ENCODE results near the gene GEMIN7. TPM values are rescaled to one million over a fixed set of nuclear protein-coding genes. Genes with fewer than 3 reads are reported as not detected.

Gene GEMIN7
- total RNA-seq, 1 donor from 2014 or later: 39.4 TPM

DNA sequence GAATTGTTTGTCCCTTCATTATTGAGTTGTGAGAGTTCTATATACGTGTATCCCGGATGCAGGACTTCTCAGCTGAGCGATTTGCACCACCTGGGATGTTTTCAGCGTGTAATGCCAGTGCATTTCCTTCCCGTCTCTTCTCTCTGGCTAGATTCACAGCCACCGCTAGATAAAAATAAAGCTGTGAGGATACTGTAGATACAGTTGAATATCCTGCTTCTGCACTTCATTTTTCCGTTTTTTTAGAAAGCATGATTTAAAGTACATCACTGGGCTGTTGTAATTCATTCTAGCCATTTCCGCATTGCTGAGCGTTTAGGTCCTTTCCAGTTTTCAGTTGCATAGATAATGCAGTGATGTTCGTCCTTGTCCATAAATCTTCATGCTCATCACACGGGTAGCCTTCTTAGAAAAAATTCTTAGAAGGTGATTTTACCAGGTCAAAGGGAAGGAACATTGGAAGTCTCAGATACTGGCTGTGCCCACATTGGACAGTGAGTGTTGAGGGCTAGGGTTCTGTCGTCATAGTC, 28.6 kb downstream of the GEMIN7 start:
- Mint-ChIP-seq H3K9me3 (ENCODE audit: low read depth) (no peaks in the 10 kb centered on the region), H3K36me3 (ENCODE audit: insufficient read depth) (no peaks in the 10 kb centered on the region), H3K27me3 (no peaks in the 10 kb centered on the region), H3K4me1 (ENCODE audit: low read depth) (peaks cover 34% of the 10 kb centered on the region), H3K4me3 (ENCODE audit: low read depth) (no peak overlapping the region), H3K27ac (no peak overlapping the region)
- DNase-seq (ENCODE audit: low spot score, unreplicated experiment): no peak
- TF ChIP-seq CTCF (IDR thresholded peaks at IDR 0.05; ENCODE audit: unreplicated experiment): no peak

DNA sequence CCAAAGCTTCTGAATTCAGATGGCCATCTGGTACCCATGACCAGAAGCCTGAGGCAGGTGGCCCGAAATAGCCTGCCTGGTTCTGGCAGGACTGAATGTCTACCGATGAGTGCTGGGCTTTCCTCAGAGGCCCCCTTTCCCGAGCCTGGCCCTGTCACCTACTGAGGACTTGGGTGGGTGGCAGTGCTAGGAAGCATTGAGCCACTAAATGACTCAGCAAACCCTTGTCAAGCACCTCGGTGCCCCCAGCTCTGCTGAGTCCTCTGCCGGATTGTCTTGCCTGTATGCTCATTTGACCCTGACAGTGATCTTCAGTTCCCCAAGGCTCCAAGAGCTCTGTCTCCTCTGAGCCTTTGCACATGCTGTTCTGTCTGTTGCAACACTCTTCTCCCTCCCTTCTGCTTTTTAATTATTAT, 31.8 kb downstream of the GEMIN7 start:
- DNase-seq (ENCODE audit: low spot score, unreplicated experiment): no peak
- Mint-ChIP-seq H3K36me3 (ENCODE audit: insufficient read depth) (no peaks in the 10 kb centered on the region), H3K4me3 (ENCODE audit: low read depth) (no peak overlapping the region), H3K9me3 (ENCODE audit: low read depth) (no peaks in the 10 kb centered on the region), H3K4me1 (ENCODE audit: low read depth) (peaks cover 30% of the 10 kb centered on the region), H3K27me3 (no peaks in the 10 kb centered on the region), H3K27ac (no peak overlapping the region)
- no peak for TF ChIP-seq CTCF (IDR thresholded peaks at IDR 0.05; ENCODE audit: unreplicated experiment)

GRCh38 chr19:45112111-45112827, 33.2 kb downstream of the GEMIN7 start:
- Mint-ChIP-seq H3K27me3 (no peaks in the 10 kb centered on the region), H3K9me3 (ENCODE audit: low read depth) (no peaks in the 10 kb centered on the region), H3K4me1 (ENCODE audit: low read depth) (peaks cover 33% of the 10 kb centered on the region), H3K4me3 (ENCODE audit: low read depth) (no peak overlapping the region), H3K36me3 (ENCODE audit: insufficient read depth) (no peaks in the 10 kb centered on the region), H3K27ac (peak overlapping the region; percentile 69)
- TF ChIP-seq CTCF (IDR thresholded peaks at IDR 0.05; ENCODE audit: unreplicated experiment): no peak
- no peak for DNase-seq (ENCODE audit: low spot score, unreplicated experiment)

DNA sequence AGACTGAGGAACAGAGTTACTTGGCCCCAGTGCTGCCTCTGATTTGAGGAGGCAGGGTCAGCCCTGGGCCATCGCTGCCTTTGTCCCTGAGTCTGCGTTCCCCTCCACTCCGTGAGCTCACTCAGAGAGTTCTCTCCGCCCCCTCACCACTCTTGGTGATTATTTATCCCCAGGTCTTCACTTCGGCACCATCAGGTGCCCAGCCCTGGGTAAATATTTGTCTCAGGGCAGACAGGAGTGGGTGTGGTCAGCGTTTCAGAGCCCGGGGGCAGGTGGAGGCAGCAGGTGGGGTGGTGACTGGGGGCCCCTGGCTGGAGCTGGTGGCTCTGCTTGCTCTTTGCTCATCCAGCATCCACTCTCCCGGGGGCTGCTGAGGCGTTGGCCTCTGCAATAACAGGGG, 34.6 kb downstream of the GEMIN7 start:
- Mint-ChIP-seq H3K27me3 (no peaks in the 10 kb centered on the region), H3K9me3 (ENCODE audit: low read depth) (no peaks in the 10 kb centered on the region), H3K27ac (peak overlapping the region; percentile 96), H3K4me3 (ENCODE audit: low read depth) (peak overlapping the region; percentile 31), H3K4me1 (ENCODE audit: low read depth) (peaks cover 33% of the 10 kb centered on the region), H3K36me3 (ENCODE audit: insufficient read depth) (no peaks in the 10 kb centered on the region)
- no peak for DNase-seq (ENCODE audit: low spot score, unreplicated experiment)
- TF ChIP-seq CTCF (IDR thresholded peaks at IDR 0.05; ENCODE audit: unreplicated experiment): no peak

- TF ChIP-seq CTCF (IDR thresholded peaks at IDR 0.05; ENCODE audit: unreplicated experiment): no peak
- Mint-ChIP-seq H3K27me3 (no peaks in the 10 kb centered on the region), H3K36me3 (ENCODE audit: insufficient read depth) (no peaks in the 10 kb centered on the region), H3K27ac (peak overlapping the region; percentile 96), H3K9me3 (ENCODE audit: low read depth) (no peaks in the 10 kb centered on the region), H3K4me1 (ENCODE audit: low read depth) (peaks cover 33% of the 10 kb centered on the region), H3K4me3 (ENCODE audit: low read depth) (peak overlapping the region; percentile 21)
- DNase-seq (ENCODE audit: low spot score, unreplicated experiment): no peak
Observed at GRCh38 chr19:45114116-45114515, 35.1 kb downstream of the GEMIN7 start.
